ENCODE measurements around the gene IFIT3.

GRCh38 chr10:89337484-89337883 is 9.7 kb downstream of the IFIT3 start:
- TF ChIP-seq POLR2A (IDR thresholded peaks at IDR 0.05), result no peak
- TF ChIP-seq, protein P1, sequence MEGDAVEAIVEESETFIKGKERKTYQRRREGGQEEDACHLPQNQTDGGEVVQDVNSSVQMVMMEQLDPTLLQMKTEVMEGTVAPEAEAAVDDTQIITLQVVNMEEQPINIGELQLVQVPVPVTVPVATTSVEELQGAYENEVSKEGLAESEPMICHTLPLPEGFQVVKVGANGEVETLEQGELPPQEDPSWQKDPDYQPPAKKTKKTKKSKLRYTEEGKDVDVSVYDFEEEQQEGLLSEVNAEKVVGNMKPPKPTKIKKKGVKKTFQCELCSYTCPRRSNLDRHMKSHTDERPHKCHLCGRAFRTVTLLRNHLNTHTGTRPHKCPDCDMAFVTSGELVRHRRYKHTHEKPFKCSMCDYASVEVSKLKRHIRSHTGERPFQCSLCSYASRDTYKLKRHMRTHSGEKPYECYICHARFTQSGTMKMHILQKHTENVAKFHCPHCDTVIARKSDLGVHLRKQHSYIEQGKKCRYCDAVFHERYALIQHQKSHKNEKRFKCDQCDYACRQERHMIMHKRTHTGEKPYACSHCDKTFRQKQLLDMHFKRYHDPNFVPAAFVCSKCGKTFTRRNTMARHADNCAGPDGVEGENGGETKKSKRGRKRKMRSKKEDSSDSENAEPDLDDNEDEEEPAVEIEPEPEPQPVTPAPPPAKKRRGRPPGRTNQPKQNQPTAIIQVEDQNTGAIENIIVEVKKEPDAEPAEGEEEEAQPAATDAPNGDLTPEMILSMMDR (IDR thresholded peaks at IDR 0.05), result no peak
- TF ChIP-seq POLR2AphosphoS5 (IDR thresholded peaks at IDR 0.05), result no peak
